SU-DHL-6 (cell line): Measurements from ENCODE around the gene MYO1D.
"Not testable (repeated sequence)": the region's sequence is repeated elsewhere in the genome, so short reads cannot be mapped to it uniquely, and the experiment has no call there.

Source experiments
- H2AFZ ChIP-seq: fragments of 200-600 bp; sonication (generic); 2 replicates; pipeline ENCODE4 v1.6.1; 2014; ENCODE audit warnings: low read depth, mild to moderate bottlenecking, moderate library complexity, mixed read lengths, antibody characterized with exemption, low read length; ENCODE audit not compliant: severe bottlenecking
- H3F3A ChIP-seq: fragments of 200-600 bp; shearing (Covaris generic); 2 replicates; pipeline ENCODE4 v1.6.0; 2016; ENCODE audit warnings: antibody characterized with exemption, mild to moderate bottlenecking; ENCODE audit not compliant: insufficient read depth
- H3K27ac ChIP-seq: fragments of 200-600 bp; sonication (generic); 2 replicates; pipeline ENCODE4 v1.5.1; 2016; ENCODE audit warnings: low read depth, mild to moderate bottlenecking, low read length, moderate library complexity, mixed read lengths
- H3K27me3 ChIP-seq: fragments of 200-600 bp; sonication (generic), shearing (Covaris generic); 2 replicates; pipeline ENCODE4 v1.6.0; 2014; ENCODE audit warnings: mild to moderate bottlenecking, low read length
- H3K36me3 ChIP-seq: fragments of 200-600 bp; sonication (generic); 2 replicates; pipeline ENCODE4 v1.6.1; 2014; ENCODE audit warnings: mild to moderate bottlenecking, low read length, mixed read lengths
- H3K4me2 ChIP-seq: fragments of 300-600, 200-600 bp; shearing (Covaris generic), sonication (generic); 2 replicates; pipeline ENCODE4 v1.6.0; 2014; ENCODE audit warnings: low read length, low read depth, mild to moderate bottlenecking; ENCODE audit not compliant: poor library complexity, severe bottlenecking
- H3K4me3 ChIP-seq: fragments of 200-600 bp; sonication (generic); 2 replicates; pipeline ENCODE4 v1.5.1; 2014; ENCODE audit warnings: antibody characterized with exemption, low read length, mild to moderate bottlenecking, mixed read lengths; ENCODE audit not compliant: insufficient read depth, poor library complexity, severe bottlenecking
- H3K79me2 ChIP-seq: fragments of 200-600 bp; sonication (generic); 2 replicates; pipeline ENCODE4 v1.6.1; 2014; ENCODE audit warnings: mild to moderate bottlenecking, low read length, moderate library complexity; ENCODE audit not compliant: insufficient read depth
- H3K9ac ChIP-seq: fragments of 200-600 bp; sonication (generic); 2 replicates; pipeline ENCODE4 v1.7.0; 2014; ENCODE audit warnings: mild to moderate bottlenecking, low read length
- H3K9me2 ChIP-seq: fragments of 200-600 bp; sonication (generic); replicated peaks from 2 replicates; pipeline ENCODE4 v1.6.1; 2014; ENCODE audit warnings: low read length; ENCODE audit not compliant: insufficient read depth
- H3K9me3 ChIP-seq: fragments of 200-600 bp; sonication (generic); 2 replicates; pipeline ENCODE4 v1.6.1; 2014; ENCODE audit warnings: low read length, mixed read lengths; ENCODE audit not compliant: insufficient read depth
- H4K20me1 ChIP-seq: fragments of 200-600 bp; sonication (generic); 2 replicates; pipeline ENCODE4 v1.6.1; 2014; ENCODE audit warnings: low read depth, mild to moderate bottlenecking, antibody characterized with exemption, low read length, moderate library complexity, mixed read lengths
- EZH2phosphoT487 ChIP-seq: fragments of 200-600 bp; sonication (generic), shearing (Covaris generic); conservative IDR thresholded peaks from 2 replicates; pipeline ENCODE4 v1.6.1; 2018; ENCODE audit warnings: mild to moderate bottlenecking, antibody characterized with exemption, low read length, moderate library complexity, mixed read lengths
- TF ChIP-seq, protein P1 (sequence below): fragments of 200-600 bp; sonication (generic); IDR thresholded peaks from one replicate; pipeline ENCODE4 v1.5.1; 2017; ENCODE audit warnings: antibody characterized with exemption, mild to moderate bottlenecking, low read length, moderate library complexity; ENCODE audit not compliant: insufficient read depth, poor library complexity, severe bottlenecking

MYO1D gene

GRCh38 chr17:32920293-32920692 is 43.4 kb upstream of the MYO1D start:
- H3K9ac ChIP-seq: no peak overlapping the region
- no peak for TF ChIP-seq EZH2phosphoT487
- TF ChIP-seq, protein P1, sequence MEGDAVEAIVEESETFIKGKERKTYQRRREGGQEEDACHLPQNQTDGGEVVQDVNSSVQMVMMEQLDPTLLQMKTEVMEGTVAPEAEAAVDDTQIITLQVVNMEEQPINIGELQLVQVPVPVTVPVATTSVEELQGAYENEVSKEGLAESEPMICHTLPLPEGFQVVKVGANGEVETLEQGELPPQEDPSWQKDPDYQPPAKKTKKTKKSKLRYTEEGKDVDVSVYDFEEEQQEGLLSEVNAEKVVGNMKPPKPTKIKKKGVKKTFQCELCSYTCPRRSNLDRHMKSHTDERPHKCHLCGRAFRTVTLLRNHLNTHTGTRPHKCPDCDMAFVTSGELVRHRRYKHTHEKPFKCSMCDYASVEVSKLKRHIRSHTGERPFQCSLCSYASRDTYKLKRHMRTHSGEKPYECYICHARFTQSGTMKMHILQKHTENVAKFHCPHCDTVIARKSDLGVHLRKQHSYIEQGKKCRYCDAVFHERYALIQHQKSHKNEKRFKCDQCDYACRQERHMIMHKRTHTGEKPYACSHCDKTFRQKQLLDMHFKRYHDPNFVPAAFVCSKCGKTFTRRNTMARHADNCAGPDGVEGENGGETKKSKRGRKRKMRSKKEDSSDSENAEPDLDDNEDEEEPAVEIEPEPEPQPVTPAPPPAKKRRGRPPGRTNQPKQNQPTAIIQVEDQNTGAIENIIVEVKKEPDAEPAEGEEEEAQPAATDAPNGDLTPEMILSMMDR: no peak
- H3F3A ChIP-seq: no peaks in the 10 kb centered on the region
- no peaks in the 10 kb centered on the region for H3K36me3 ChIP-seq
- H3K27me3 ChIP-seq: no peaks in the 10 kb centered on the region
- no peak overlapping the region for H2AFZ ChIP-seq
- no peak overlapping the region for H3K4me3 ChIP-seq
- H4K20me1 ChIP-seq: no peaks in the 10 kb centered on the region
- no peak overlapping the region for H3K27ac ChIP-seq
- H3K79me2 ChIP-seq: no peaks in the 10 kb centered on the region
- no peaks in the 10 kb centered on the region for H3K9me3 ChIP-seq
- H3K9me2 ChIP-seq: no peaks in the 10 kb centered on the region
- no peak overlapping the region for H3K4me2 ChIP-seq

DNA sequence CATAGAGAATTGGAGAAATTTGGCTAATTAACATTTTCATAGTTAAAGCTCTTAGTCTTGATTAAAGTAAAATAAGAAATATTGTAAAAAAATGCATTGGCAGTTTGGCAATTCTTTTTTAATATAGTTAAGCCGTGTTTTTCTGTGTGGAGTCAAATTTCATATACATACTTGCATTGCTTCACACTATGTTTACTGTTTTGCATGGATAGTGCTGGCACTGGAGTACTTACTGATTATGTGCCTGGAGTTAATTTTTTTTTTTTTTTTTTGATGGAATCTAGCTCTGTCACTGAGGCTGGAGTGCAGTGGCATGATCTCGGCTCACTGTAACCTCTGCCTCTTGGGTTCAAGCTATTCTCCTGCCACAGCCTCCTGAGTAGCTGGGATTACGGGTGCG is 43.0 kb upstream of the MYO1D start:
- H3K36me3 ChIP-seq, H3K4me3 ChIP-seq, H3K27ac ChIP-seq, H3F3A ChIP-seq, H3K79me2 ChIP-seq, H3K9ac ChIP-seq, H3K9me2 ChIP-seq, H3K27me3 ChIP-seq, H4K20me1 ChIP-seq, H2AFZ ChIP-seq, H3K9me3 ChIP-seq, H3K4me2 ChIP-seq: not testable (repeated sequence)

GRCh38 chr17:32917842-32918241 is 40.9 kb upstream of the MYO1D start:
- TF ChIP-seq EZH2phosphoT487: no peak
- TF ChIP-seq, protein P1: no peak
- Histone ChIP-seq H3K4me2 (no peak overlapping the region), H3F3A (no peaks in the 10 kb centered on the region), H3K9ac (no peak overlapping the region), H3K79me2 (no peaks in the 10 kb centered on the region), H3K36me3 (no peaks in the 10 kb centered on the region), H3K9me3 (no peaks in the 10 kb centered on the region), H3K27me3 (no peaks in the 10 kb centered on the region), H3K9me2 (no peaks in the 10 kb centered on the region), H3K27ac (no peak overlapping the region), H4K20me1 (no peaks in the 10 kb centered on the region), H3K4me3 (no peak overlapping the region), H2AFZ (no peak overlapping the region)

- H3K4me2 ChIP-seq: no peak overlapping the region
- no peak overlapping the region for H3K27ac ChIP-seq
- no peaks in the 10 kb centered on the region for H3K36me3 ChIP-seq
- no peaks in the 10 kb centered on the region for H3K9me2 ChIP-seq
- no peak overlapping the region for H3K9ac ChIP-seq
- no peaks in the 10 kb centered on the region for H3K27me3 ChIP-seq
- no peak overlapping the region for H3K4me3 ChIP-seq
- no peaks in the 10 kb centered on the region for H4K20me1 ChIP-seq
- H3F3A ChIP-seq: no peaks in the 10 kb centered on the region
- TF ChIP-seq, protein P1: no peak
- TF ChIP-seq EZH2phosphoT487: no peak
- H3K9me3 ChIP-seq: no peaks in the 10 kb centered on the region
- no peaks in the 10 kb centered on the region for H3K79me2 ChIP-seq
- H2AFZ ChIP-seq: no peak overlapping the region
Observed at GRCh38 chr17:32917081-32917480, 40.2 kb upstream of the MYO1D start.
